ENCODE results near the gene ARRB2.

ARRB2 gene

DNA sequence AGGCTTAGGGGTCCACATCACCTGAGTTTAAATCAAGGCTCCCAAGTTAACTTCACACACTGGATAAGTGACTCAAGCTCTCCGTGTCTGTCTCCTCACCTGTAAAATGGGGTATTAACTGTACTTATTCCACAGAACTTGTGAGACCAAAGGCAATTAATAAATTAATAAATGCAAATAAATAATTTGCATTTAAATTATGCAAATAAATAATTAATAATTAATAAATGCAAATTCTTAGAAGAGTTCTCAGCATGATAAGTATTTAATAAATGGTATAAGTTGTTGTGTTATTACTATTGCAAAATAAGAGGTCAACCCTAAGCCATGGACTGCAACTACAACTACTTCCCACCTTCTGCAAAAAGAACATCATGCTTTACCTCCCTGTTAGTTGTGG is 43.0 kb downstream of the ARRB2 start:
- no peak for DNase-seq

- DNase-seq = peak in 1 of 51 donors; percentile 15
These were observed 49.4 kb downstream of the ARRB2 start for GRCh38 chr17:4759776-4760236.

GRCh38 chr17:4764595-4764994 is 54.2 kb downstream of the ARRB2 start:
- DNase-seq = no peak

DNA sequence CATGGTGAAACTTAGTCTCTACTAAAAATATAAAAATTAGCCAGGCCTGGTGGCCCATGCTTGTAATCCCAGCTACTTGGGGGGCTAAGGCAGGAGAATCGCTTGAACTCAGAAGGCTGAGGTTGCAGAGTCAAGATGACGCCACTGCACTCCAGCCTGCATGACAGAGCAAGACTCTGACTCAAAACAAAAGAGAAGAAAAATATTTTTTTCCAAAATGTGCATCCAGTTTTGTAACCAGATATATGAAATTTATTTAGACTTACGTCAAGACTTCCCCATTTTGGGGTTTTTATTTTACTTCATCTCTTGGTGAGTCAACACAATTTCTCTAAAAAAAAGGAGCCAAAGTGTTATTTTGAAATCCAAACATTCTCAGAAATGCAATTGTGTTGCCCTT is 55.8 kb downstream of the ARRB2 start:
- DNase-seq = no peak

DNA sequence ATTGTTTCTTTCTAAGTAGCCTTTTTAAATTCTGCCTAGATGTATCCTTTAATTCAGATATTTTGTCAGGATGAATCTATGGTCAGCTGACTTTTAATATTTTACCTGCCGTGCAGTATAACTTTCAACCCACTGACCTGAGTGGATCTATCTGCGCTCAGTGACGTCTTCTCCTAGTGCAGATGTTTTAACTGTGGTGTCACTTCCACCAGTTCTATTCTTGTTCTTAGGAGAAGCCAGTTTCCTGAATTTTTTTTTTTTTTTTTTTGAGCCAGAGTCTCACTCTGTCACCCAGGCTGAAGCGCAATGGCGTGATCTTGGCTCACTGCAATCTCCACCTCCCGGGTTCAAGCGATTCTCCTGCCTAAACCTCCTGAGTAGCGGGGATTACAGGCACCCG is 56.3 kb downstream of the ARRB2 start:
- DNase-seq = no peak

- no peak for DNase-seq
These were observed 57.9 kb downstream of the ARRB2 start for GRCh38 chr17:4768298-4768697.

GRCh38 chr17:4769628-4770027 is 59.2 kb downstream of the ARRB2 start:
- no peak for DNase-seq
